Fibroblast of skin of abdomen (primary cell): Measurements from ENCODE around the gene RIPK3.
"Not testable (repeated sequence)": the region's sequence is repeated elsewhere in the genome, so short reads cannot be mapped to it uniquely, and the experiment has no call there.

ENCODE experiments used
- DNase-seq: peaks from one replicate; pipeline ENCODE4 v3.0.0-alpha.2; 2013

Gene RIPK3

DNA sequence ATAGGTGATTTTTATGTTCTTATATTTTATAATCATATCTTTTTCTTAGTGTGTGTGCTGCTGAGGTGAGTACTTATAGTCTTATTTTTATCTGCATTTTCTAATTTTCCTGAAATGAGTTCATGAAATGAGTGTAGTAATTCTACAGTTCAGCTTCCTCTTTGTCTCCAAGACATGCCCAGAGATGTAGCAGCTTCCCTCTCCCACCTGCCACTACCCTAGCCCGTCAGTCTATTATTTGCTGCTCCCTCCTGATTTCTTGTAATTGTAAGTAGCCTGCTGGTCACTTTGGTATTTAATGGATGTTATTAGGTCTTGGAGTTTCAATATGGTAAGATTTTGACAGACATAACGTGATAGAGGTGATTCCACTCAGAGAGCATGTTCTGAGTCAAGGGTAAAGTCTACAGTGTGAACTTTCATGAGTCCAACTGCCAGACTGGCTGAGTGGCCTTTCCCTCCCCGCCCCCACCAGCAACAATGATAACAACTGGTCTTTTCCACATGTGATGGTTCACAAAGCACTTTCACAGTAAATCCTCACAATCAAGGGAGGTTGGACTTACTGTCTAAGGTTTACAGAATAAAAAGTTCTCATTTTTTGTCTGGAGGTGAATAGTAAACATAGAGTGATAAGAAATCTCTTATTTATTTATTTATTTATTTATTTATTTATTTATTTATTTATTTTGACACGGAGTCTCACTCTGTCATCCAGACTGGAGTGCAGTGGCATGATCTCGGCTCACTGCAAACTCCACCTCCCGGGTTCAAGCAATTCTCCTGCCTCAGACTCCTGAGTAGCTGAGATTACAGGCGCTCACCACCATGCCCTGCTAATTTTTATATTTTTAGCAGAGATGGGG is 4.2 kb upstream of the RIPK3 start:
- no peak for DNase-seq

DNA sequence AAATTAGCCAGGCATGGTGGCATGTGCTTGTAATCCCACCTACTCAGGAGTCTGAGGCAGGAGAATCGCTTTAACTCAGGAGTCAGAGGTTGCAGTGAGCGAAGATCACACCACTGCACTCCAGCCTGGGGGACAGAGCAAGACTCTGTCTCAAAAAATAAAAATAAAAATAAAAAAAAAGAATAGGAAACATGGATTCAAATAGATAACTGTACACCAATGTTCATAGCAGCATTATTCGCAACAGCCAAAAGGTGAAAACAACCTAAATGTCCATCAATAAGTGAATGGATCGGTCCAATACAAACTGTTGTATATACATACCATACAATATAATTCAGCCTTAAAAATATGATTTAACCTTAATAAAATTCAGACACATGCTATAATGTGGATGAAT is 3.1 kb upstream of the RIPK3 start:
- DNase-seq, result no peak

DNA sequence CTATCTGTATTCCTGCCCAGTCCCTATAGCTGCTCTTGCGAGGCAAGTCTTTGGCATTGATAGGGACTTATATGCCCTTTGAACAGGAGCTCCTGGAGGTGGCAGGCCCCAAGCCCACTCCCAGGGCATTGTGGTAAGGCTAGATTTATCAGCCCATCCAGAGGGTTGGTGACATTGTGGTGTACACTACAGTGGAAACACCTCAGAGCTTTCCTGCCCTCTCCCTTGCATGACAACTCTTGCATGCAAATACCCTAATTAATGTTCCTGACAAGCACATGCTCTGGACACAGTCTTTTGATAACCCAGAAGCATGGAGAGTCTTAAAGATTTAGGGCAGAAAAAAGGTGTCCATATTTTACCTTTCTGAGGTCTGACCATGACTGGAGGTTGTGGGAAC is 815 bp upstream of the RIPK3 start:
- DNase-seq, result no peak

DNA sequence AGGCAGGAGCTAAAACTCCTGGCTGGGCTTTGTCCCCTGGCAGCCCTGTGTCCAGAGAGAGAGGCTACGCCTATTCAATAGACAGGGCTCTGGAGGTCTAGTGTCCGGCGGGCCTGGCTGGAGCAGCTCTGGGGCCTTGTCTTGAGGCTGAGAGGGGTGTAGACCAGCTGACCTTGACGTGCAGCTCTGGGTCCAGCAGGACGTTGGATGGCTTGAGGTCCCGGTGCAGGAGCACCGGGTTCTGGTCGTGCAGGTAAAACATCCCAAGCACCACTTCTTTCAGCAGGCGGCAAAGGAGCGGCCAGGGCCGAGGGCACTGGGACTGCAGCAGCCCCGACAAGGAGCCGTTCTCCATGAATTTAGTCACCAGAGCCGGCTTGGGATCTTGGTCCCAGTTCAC is 948 bp downstream of the RIPK3 start:
- no peak for DNase-seq

DNA sequence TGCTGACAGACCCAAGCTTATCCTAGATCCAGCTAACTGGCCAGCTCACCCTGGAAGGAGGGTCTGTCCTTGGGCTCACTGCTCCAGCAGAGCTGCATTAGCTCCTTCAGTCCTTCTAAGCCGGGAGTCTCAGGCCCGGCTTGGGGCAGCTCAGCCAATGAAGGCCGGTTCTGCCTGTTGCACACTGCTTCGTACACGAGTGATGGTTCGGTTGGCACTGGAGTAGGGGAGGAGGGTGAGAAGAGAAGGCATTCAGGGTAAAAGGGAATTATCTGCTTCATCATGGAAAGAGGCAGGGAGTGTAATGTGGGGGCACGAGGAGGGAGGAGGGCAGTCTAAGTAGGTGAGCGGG is 2.0 kb downstream of the RIPK3 start:
- DNase-seq, result no peak

DNA sequence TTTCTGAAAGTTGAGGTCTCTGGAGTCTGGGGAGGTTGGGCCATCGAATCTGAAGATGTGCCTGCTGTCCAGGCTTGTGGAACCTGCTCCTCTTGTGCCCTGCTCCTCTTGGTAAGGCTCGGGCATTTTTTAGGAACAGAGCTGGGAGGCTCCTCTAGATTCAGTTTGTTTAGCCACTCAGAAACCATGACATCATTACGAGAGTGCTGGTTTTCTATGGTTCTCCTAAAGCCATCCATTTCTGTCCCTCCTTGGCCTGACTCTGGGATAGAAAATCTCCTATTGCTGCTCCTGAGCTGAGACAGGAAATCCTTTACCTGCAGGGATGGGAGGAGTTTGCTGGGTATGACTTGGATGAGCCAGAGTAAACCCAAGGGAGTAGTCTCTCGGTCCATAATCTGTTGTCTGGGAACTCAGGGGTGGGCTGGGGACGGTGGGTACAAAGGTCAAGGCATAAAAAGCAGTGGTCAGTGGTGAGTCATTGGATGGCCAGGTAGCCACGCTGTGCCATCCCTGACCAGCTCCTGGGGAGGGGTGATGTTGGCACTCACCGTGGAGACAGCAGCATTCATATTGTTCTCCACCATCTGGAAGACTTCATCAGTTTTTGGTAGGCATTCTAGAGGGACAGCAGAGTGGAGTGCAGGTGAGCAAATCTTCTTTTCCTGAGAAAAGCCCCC is 2.5 kb downstream of the RIPK3 start:
- DNase-seq, result no peak

DNA sequence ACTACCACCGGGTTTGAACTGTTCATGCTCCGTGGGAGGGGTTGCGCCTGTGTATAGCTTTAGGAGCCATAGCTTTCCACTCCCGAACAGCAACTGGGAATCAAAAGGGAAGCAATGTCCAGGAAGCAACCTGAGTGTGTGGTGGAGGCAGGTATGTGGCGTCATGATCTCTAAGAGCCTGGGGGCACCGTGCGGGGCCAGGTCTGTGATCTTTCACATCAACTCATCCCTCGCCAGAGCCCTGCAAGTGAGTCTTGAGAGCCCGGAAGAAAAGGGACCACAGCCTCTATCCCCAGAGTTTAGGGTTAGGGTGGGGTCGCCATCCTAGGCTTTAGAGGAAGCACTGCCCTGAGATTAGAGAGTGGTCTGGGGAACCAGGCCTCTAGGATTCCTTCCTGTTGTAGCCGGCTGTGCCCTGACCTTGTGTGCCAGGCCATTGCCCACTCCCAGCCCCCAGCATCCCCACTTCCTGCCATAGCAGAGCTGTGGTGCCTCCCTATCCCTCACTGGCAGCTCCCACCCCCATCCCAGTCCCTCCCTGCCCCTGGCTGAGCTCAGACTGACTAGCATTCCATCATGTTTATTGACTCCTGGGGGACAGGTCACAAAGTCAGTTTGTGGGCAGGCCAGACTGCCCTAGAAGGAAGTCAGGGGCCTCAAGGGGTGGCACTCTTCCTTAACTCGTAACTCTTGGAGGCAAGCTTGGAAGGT is 4.2 kb downstream of the RIPK3 start:
- DNase-seq, result no peak

DNA sequence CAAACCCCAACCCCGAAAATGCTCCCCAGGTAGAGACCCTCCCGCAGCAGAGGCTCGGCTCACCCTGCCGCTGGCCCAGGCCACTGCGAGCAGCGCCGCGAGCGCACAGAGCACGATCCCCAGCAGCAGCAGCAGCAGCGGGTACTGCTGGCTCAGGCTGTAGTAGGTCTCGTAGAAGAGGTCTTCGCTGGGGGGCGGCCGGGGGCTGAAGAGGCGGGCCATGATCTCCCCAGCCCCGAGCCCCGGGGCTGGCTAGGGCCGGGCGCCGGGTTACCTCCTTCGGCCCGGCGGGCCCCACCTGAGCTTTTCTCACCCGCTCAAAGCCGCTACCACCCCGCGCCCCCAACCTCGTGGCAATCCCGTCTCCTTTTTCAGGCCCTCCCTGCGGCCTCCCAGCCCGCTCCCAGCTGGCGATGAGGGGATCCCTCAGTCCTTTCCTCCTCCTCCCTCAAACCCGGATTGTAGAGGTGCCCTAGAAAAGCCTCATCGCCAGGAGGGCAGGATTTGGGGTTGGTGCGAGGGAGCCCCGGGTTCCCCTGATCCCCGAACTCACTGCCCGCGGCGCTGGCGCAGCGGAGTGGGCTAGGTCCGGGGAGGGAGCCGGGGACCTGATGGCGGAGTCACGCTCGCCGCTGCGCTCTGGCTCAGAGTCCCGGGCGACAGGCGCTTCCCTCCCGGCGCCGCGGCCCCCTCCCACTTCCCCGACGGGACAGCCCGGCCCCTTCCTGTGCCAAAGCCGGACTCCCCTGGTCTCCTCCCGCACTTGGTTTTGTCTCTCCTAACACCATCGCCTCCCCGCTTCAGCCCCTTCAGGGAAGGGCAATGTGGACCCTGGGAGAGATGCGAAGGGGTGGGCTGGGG is 5.1 kb downstream of the RIPK3 start, which contains the start of gene ADCY4:
TSS of gene ADCY4 (minus strand) at position 641 of the 861 bp plus-strand sequence. CDS start at position 222, 419 bp downstream.
- no peak for DNase-seq

DNA sequence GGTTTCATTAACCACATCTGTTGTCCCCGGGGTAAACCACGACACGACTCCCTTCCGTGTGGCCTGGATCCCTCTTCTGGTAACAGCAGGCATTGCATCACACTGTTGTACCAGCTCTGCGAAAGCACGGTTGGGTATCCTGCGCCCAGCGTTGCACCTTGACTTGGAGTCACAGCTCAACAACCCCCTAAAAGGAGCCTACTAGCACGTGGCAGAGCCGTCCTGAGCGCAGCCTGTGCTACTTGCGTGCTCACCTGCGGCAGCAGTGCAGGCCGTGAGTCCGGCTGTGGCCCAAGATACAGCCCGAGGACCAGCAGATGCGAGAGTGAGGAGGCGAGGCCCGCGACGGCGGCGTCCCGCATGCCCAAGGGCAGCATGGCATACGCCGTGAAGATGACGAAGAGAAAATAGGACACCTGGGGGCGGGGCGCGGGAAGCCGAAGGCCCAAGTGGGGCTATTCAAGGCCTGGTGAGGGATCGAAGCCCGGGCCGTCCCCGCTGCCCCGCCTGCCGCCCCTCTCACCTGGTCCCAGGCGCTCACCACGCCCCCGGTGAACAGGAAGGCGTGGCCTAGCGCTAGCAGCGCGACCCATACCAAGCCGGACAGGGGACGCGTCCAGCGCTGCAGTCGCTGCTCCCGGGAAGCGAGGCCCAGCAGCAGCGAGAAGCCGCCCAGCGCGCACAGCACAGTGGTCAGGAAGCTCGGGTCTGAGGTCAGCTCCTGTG is 7.4 kb downstream of the RIPK3 start:
- peak; percentile 44 for DNase-seq

DNA sequence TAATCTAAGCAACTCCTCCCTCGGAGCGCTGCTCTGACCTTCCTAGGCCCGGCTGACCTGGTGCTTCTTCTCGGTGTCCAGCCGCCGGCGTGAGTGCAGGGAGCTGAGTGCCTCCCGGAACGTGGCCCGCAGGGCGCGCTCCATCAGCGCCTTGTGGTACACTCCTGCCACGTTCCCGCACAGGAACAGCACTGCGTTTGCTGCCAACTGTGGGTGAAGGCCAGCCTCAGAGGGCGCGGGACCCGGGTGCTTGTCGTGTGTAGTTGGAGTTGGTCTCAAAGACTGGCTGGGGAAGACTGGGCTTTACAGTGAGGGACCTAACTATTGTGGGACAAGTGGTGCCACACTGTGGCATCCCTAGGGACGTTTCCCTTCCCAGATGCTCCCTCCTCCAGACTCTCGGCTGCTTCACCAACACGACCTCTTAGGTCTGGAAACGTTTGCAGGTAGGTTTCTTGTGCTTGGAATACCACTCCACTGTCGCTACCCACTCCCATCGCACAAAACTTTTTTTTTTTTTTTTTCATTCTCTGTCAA is 8.0 kb downstream of the RIPK3 start:
- DNase-seq, result no peak

DNA sequence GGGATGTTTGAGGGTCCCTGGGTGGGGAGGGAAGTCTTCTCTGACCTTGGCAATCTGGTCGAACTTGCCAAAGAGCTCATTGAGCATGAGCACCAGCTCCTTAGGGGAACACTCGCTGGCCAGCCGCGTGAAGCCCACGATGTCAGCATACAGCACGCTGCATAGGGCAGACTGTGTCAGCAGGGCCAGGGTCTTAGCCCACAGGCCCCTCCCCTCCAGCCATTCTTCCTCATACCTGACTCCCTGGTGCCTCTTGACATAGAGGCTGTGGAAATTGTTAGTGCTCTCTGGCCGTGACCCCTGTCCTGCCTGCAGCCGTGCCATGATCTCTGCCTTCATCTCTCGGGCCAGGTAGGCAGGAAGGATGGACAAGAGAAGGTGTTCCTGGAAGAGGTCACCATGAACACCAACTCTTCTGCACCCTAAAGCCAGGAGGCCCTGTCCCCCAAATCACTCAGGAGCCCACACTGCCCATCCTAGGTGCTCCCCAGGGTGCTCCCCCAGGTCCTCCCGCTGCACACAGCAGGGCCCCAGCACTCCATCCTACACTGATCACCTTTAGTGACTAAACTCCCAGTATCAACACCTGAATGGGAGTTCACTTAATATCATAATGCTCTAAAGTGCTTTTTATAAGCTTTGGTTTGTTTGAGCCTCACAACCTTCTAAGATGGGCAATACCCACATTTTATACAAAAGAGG is 8.7 kb downstream of the RIPK3 start:
- no peak for DNase-seq

DNA sequence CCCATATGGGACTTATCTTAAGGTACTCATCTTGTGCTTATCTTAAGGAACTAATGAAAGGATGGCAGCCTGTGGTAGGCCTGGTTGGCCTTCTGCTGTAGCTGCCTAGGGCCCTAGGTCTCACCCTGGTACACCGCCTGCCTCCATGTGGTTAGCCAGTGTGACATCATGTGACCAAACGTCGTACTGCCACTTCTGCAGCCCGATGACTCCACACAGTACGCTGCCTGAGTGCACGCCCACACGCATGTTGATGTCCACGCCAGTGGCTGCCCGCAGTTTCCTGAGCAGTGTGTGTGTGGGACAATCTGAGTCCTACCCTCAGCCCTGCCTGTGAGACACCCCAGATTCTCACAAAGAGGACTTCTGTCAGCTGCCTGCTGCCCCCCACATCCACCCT is 10.1 kb downstream of the RIPK3 start:
- no peak for DNase-seq

DNA sequence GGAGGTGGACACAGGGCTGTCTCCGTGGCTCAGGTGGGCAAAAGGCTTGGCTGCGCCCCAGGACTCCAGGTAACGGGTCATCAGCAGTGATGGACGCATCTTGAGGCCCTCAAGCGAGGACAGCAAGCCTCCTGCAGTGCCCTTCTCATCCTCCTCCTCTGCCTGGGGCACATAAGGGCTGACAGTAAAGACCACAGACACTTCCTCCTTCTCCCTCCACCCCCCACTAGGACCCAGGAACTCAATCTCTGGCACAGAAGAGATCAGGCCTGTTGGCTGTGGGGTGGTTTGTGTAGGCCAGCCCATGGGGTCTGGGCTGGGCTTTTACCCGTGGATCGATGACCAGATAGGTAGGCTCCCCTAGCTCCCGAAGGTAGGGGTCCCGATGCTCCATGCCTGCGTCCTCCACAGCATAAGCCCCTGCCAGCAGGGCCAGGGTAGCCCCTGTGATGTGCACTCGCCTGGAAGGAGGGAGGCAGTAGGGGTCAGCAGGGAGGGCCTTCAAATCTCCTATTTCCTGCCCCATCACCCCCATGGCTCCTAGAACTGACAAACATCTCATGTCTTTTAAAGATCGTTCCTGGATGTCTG is 10.6 kb downstream of the RIPK3 start:
- no peak for DNase-seq

DNA sequence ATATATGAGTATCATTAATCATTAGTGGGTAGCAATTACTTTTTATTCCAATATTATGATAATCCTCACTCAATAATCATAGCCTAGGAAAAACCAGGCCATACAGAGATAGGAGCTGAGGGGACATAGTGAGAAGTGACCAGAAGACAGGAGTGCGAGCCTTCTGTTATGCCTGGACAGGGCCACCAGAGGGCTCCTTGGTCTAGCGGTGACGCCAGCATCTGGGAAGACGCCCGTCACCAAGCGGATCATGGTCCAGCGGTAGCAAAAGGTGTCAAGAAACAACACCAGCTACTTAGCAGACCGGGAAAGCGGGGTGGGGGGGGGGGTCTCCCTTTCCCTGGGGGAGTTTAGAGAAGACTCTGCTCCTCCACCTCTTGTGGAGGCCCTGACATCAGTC is 11.9 kb downstream of the RIPK3 start:
- DNase-seq, result not testable (repeated sequence)

DNA sequence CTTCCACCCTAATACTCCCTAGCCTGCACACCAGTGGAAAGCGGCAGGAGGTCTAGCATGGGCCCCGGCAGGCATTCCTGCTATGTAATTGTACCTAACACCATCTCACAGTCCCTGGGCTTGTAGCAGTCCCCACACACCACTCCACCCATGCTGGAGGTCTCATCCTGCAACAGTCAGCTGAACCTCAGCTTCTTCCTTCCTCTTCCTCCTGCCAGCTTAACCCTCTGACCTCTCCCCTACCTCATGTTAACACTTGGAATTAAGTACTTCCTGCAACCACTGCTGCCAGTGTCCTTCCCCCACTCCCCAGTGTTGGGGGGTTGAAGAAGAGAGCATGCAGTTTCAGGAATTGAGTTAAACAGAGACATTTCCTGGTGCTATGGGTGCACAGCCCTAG is 12.5 kb downstream of the RIPK3 start:
- no peak for DNase-seq

DNA sequence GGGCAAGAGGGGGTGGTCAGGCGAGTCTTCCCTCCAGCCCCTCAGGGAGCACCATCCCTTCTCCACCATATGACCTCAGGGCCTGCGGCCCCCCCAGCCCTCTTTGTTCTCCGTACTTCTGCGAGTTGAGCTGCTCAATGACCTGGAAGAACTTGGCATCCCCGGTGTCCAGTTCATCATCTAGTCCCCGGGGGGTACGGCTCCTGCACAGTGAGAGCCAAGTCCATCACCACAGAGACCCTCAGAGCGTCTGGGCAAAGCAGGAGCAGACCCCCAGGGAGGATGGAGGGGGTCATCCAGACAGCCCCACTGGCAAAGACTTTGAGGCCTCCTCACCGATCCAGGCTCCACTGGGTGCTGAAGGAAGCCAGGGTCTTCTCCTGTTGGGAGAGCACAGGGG is 13.8 kb downstream of the RIPK3 start:
- no peak for DNase-seq

DNA sequence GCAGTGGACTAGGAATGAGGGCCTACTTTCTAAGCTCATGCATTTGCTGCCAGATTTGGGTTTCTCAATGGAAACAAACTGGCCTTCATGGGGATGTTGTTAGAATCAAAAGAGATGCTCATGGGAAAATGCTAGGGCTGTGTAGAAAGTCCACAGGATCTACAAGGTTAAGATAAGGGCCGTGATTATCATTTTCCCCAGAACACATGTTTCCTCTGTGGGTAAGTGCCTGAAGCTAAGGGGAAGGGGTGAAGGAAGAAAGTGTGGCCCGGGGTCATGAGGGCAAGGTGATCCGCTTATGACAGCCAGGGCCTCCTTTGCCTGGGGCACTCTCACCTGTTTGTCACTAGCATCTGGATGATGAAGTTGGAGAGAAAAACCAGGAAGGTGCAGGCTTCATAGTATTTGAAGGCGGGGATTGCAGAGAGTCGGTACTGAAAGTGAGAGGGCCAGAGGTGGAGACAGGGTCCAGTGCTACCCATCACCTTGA is 14.7 kb downstream of the RIPK3 start:
- DNase-seq, result no peak

DNA sequence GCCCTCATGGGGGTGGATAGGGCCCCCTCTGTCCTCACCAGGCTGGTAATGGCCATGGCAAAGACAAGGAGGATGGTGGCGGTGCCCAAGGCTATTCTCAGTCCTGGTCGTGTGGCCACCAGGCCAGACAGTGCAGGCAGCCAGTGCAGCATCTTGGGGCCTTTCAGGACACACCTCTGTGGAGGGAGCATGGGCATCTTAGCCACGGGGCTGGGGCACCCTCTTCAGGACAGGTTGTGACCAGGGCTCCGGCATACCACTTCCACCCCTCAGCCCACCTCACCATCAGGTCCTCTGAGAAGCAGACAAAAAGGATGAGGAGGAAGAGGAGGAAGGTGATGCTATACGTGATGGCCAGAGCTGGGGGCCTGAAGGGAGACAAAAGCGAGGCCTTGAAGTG is 15.8 kb downstream of the RIPK3 start:
- no peak for DNase-seq

DNA sequence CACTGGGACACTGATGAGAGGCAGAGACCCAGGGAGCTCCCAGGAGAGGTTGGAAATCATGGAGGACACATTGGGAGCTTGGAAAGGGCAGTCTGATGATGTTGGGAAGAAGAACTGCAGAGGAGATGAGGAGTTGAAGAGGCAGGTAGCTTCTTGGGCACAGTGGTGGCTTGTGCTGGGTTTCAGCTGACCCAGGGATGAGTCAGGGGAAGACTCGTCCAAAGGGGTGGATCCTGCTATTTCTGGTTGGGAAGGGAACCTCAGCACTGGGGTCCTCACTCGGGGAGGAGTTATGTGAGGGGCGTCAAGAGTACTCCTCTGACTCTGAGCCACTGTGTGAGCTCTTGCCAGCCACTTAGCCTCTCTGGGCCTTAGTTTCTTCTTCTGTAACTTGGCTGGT is 16.4 kb downstream of the RIPK3 start:
- DNase-seq, result no peak

DNA sequence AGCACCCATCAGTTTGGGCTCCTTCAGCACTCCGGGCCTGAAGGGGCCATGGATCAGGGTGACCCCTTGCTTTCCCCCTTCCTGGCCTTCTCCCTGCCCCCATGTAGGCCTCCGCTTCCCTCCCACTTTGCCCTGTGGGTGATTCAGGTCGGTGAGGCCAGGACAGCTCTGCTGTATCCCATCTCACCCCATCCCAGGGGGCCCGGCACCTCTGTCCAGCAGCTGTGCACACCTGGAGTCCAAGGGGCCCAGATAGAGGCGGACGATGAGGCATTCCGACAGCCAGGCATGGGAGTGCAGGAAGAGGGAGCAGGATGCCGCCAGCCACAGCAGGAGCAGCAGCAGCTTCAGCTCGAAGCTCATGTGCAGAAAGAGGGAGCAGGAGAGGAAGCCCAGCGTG is 17.1 kb downstream of the RIPK3 start:
- no peak for DNase-seq
